SH-SY5Y (cell line): ENCODE measurements around the gene ETV1.

ENCODE experiments used
- GATA2 ChIP-seq: IDR thresholded peaks from 2 replicates; pipeline ENCODE4 v1.6.1; 2011; ENCODE audit warnings: mild to moderate bottlenecking, low read depth, low read length
- GATA3 ChIP-seq: IDR thresholded peaks from 2 replicates; pipeline ENCODE4 v1.6.1; 2011; ENCODE audit warnings: low read depth, mild to moderate bottlenecking, low read length, moderate library complexity

DNA sequence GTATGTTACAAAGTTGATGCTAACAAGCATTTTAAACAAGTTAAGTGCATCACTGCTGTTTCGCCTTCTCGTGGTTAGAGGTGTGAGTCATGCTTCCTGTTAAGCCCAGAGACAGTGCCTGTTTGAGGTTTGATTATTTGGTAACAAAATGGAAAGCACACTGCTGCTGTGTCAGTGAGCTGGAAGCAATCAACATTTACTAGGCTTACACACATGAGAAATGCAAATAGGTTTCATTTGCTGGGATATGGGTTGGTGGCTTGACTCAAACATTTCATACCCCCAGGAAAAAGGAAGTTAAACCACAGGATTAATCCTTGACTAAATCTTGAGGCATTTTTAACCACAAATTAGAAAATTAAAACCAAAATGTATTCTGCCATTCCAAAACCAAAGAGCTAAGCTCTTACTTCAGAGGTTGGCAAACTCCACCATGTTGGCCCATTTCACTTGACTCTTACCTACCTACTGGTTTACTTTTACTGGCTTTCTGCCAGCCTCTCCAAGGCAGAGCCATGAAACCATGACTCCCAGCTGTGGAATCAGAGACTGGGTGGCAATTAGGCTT lies 139.2 kb downstream of the ETV1 start:
- no peak for TF ChIP-seq GATA2
- TF ChIP-seq GATA3 = no peak
